ENCODE measurements around the gene RAB44. TPM values are rescaled to one million over a fixed set of nuclear protein-coding genes. Genes with fewer than 3 reads are reported as not detected.

The RAB44 gene
- total and polyA plus RNA-seq, 2 of the 4 experiments (the other 2 are of a cell fraction) = 0.03 TPM; not detected in 1

- Histone ChIP-seq H4K8ac (ENCODE audit: low read depth in 2 of 2, low read length in 2 of 2) (no peak overlapping the region), H3K36me3 (ENCODE audit: control insufficient read depth, insufficient read depth, low read length) (peaks cover 61% of the 10 kb centered on the region), H4K91ac (ENCODE audit: insufficient read depth, low read depth, low read length) (no peak overlapping the region), H2AK5ac (ENCODE audit: low read depth, low read length) (no peak overlapping the region), H3K4me1 (ENCODE audit: control insufficient read depth, insufficient read depth, low read length) (peaks cover 3% of the 10 kb centered on the region), H3K27ac (ENCODE audit: insufficient read depth, low read length) (no peak overlapping the region), H3K4ac (ENCODE audit: low read depth, low read length) (no peak overlapping the region), H2BK5ac (ENCODE audit: low read depth, low read length, poor library complexity, severe bottlenecking) (no peak overlapping the region), H3K18ac (ENCODE audit: low read depth, low read length) (no peak overlapping the region), H2BK15ac (ENCODE audit: low read depth, low read length) (no peak overlapping the region), H2AFZ (replicated peaks; ENCODE audit: low read length, poor library complexity) (peak overlapping the region; percentile 49), H3K9me1 (ENCODE audit: insufficient read depth, low read length) (peaks cover 7% of the 10 kb centered on the region; the same call in 1 of the 2 replicates), H3K14ac (replicated peaks; ENCODE audit: low read depth, low read length) (no peak overlapping the region), H3K4me3 (ENCODE audit: insufficient read depth, low read depth, low read length) (no peak overlapping the region), H3K9ac (ENCODE audit: low read depth, low read length) (no peak overlapping the region), H3K9me3 (ENCODE audit: control insufficient read depth, insufficient read depth, low read length) (no peaks in the 10 kb centered on the region), H2AK9ac (replicated peaks; ENCODE audit: low read depth, low read length, poor library complexity) (no peak overlapping the region), H3K27me3 (ENCODE audit: control insufficient read depth, insufficient read depth, low read length) (no peaks in the 10 kb centered on the region), H2BK120ac (ENCODE audit: low read depth, low read length) (no peak overlapping the region), H4K5ac (ENCODE audit: low read depth, low read length) (no peak overlapping the region), H4K20me1 (ENCODE audit: insufficient read depth, low read length) (peaks cover 99% of the 10 kb centered on the region), H3K4me2 (ENCODE audit: low read depth, low read length) (no peak overlapping the region), H3K56ac (ENCODE audit: extremely low read depth, insufficient read depth, low read length) (no peak overlapping the region), H3K23ac (ENCODE audit: low read depth, low read length) (no peak overlapping the region), H2BK20ac (ENCODE audit: low read depth, low read length) (no peak overlapping the region), H3K79me1 (ENCODE audit: low read depth in 1 of 2, low read length in 2 of 2) (peaks cover 19 to 55% of the 10 kb centered on the region in 2 experiments; a peak in 3 of 4 replicates)
- WGBS, 2 experiments (ENCODE audit: extremely low coverage in 2 of 2, insufficient read length in 1 of 2) = 93% methylated on average over 6 of the region's 6 CpGs; no CpG with 5 or more reads in 1 of the 2 experiments
- intact Hi-C loops (cut with micrococcal nuclease) = loop anchor here (5.0 kb wide), 1 partner anchor 262 kb away; no protein-coding TSS in a partner anchor
- in situ Hi-C loops (cut with MboI; ENCODE audit: low sequenced_read_pairs) = loop anchor here (5.0 kb wide), 1 partner anchor 62 kb away; no protein-coding TSS in a partner anchor
- ATAC-seq (ENCODE audit: low read depth) = no peak
- BruUV-seq (replicated peaks) = no TSS peak
- CTCF ChIA-PET = no interaction called here
- no peak for DNase-seq
- dilution Hi-C loops (cut with HindIII; ENCODE audit: low sequenced_read_pairs, unreplicated experiment) = no loop called here
- POLR2A ChIA-PET (ENCODE audit: unreplicated experiment) = no interaction called here
- no peak for TF ChIP-seq MAZ (IDR thresholded peaks at IDR 0.05; ENCODE audit: borderline replicate concordance, low read depth, low read length)
Observed at GRCh38 chr6:36684447-36684812, 13.2 kb upstream of the RAB44 start.

Data from IMR-90 (cell line).